DND-41 (cell line): ENCODE results near the gene SPATS2L.

Experiments
- ATAC-seq: fragments of 200-7000 bp; cut with Tn5 transposase; 3 replicates; pipeline ENCODE4 v1.9.1; 2021; ENCODE audit warnings: low read depth; ENCODE audit not compliant: insufficient read depth
- DNase-seq: peaks from one replicate; pipeline ENCODE4 v3.0.0-alpha.2; 2020
- H2AFZ ChIP-seq: 2 replicates; pipeline ENCODE4 v1.6.0; 2012; ENCODE audit warnings: low read depth, low read length
- H3K27ac ChIP-seq: 2 replicates; pipeline ENCODE4 v1.5.1; 2012; ENCODE audit warnings: low read length, inconsistent platforms
- H3K27me3 ChIP-seq: fragments of 200-600 bp; sonication (generic); 2 replicates; pipeline ENCODE4 v1.6.0; 2012; ENCODE audit warnings: low read length, mild to moderate bottlenecking, inconsistent platforms; ENCODE audit not compliant: insufficient read depth, poor library complexity
- H3K36me3 ChIP-seq: 2 replicates; pipeline ENCODE4 v1.5.1; 2012; ENCODE audit warnings: low read length, inconsistent platforms; ENCODE audit not compliant: insufficient read depth
- H3K4me1 ChIP-seq: 2 replicates; pipeline ENCODE4 v1.5.1; 2012; ENCODE audit warnings: mild to moderate bottlenecking, low read length; ENCODE audit not compliant: insufficient read depth
- H3K4me2 ChIP-seq: 2 replicates; pipeline ENCODE4 v1.6.0; 2012; ENCODE audit warnings: mild to moderate bottlenecking, moderate library complexity, low read length, inconsistent platforms; ENCODE audit not compliant: insufficient read depth
- H3K4me3 ChIP-seq, 2 experiments: fragments of 200-600 bp in 1 of 2; shearing (Covaris generic) in 1 of 2; 2 replicates each; pipeline ENCODE4 v1.5.1; 2012 to 2016; ENCODE audit warnings: inconsistent platforms in 2 of 2, low read length in 2 of 2, mild to moderate bottlenecking in 2 of 2, low read depth in 1 of 2, moderate library complexity in 1 of 2
- H3K79me2 ChIP-seq: 2 replicates; pipeline ENCODE4 v1.6.0; 2012; ENCODE audit warnings: low read length, inconsistent platforms; ENCODE audit not compliant: insufficient read depth
- H3K9ac ChIP-seq: 2 replicates; pipeline ENCODE4 v1.6.0; 2012; ENCODE audit warnings: low read depth, mild to moderate bottlenecking, inconsistent platforms, low read length, moderate library complexity
- H3K9me3 ChIP-seq: 2 replicates; pipeline ENCODE4 v1.5.1; 2012; ENCODE audit warnings: low read length, moderate library complexity, mild to moderate bottlenecking, inconsistent platforms; ENCODE audit not compliant: insufficient read depth, severe bottlenecking
- H4K20me1 ChIP-seq: 2 replicates; pipeline ENCODE4 v1.6.0; 2012; ENCODE audit warnings: low read length; ENCODE audit not compliant: insufficient read depth
- CTCF ChIP-seq: IDR thresholded peaks from 2 replicates; pipeline ENCODE4 v1.5.1; 2012; ENCODE audit warnings: borderline replicate concordance, low read length, moderate library complexity, mild to moderate bottlenecking; ENCODE audit not compliant: poor library complexity, severe bottlenecking; ENCODE audit errors: extremely low read depth
- EZH2 ChIP-seq: IDR thresholded peaks from 3 replicates; pipeline ENCODE4 v1.6.1; 2012; ENCODE audit warnings: borderline replicate concordance, low read depth, mild to moderate bottlenecking, moderate library complexity, low read length, inconsistent platforms; ENCODE audit not compliant: severe bottlenecking

SPATS2L gene

GRCh38 chr2:200471928-200472645 is 165.6 kb downstream of the SPATS2L start:
- DNase-seq (no peak), ATAC-seq (no peak)
- Histone ChIP-seq H3K4me2 (no peak overlapping the region), H3K36me3 (no peaks in the 10 kb centered on the region), H3K79me2 (no peaks in the 10 kb centered on the region), H3K4me1 (no peaks in the 10 kb centered on the region), H4K20me1 (no peaks in the 10 kb centered on the region), H2AFZ (no peak overlapping the region), H3K27ac (no peak overlapping the region), H3K9me3 (no peaks in the 10 kb centered on the region), H3K4me3 (no peak overlapping the region), H3K9ac (no peak overlapping the region), H3K27me3 (peaks cover 4% of the 10 kb centered on the region)
- TF ChIP-seq CTCF (no peak), EZH2 (no peak)

DNA sequence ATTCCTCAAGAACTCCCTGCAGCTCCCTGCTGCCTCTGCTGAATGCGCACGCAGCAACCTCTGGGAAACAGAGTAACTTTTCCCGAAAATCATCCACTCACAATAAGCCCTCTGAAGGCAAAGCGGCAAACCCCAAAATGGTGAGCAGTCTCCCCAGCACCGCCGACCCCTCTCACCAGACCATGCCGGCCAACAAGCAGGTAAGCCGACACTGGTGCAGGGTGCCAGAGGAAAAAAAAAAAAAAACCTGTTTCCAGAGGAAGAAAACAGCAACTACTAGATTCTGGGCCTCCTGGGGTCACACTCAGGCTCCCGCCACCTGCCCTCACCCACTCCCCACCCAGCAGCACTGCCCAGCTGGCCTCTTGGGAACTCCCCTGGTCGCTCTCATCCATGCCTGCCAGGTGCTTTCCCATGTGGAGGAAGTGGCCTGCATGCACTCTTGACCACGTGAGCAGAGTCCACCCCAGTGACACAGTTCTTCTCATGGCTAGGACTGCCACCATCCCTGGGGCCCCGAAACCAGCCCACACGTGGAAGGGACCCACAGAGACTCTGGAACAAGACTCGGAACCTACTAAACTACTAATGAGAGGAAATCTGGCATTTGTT is 166.5 kb downstream of the SPATS2L start:
- DNase-seq (no peak), ATAC-seq (no peak)
- Histone ChIP-seq H3K36me3 (no peaks in the 10 kb centered on the region), H2AFZ (no peak overlapping the region), H3K9me3 (no peaks in the 10 kb centered on the region), H3K27ac (no peak overlapping the region), H3K79me2 (no peaks in the 10 kb centered on the region), H3K9ac (no peak overlapping the region), H3K4me3 (no peak overlapping the region), H4K20me1 (no peaks in the 10 kb centered on the region), H3K27me3 (peaks cover 4% of the 10 kb centered on the region), H3K4me2 (no peak overlapping the region), H3K4me1 (no peaks in the 10 kb centered on the region)
- TF ChIP-seq EZH2 (no peak), CTCF (no peak)

DNA sequence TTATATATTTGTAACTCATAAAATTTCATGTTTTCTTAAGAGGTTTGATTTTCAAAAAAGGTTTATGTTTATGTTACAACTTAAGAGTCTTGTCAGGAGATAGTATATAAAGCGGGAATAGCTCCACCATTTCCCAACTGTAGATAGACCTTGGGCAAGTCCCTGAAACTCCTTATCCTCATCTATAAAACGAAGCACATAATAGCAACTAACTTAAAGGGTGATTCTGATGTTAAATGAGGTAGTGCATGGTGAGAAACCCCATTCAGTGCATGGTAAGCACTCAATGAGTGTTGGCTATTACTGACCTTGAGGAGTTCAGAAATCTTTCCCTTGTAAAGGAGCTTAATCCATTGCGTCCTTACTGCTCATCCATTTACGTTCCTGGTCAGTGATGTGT is 169.3 kb downstream of the SPATS2L start:
- Histone ChIP-seq H3K9ac (no peak overlapping the region), H3K27ac (no peak overlapping the region), H3K9me3 (no peaks in the 10 kb centered on the region), H3K79me2 (no peaks in the 10 kb centered on the region), H4K20me1 (no peaks in the 10 kb centered on the region), H3K4me1 (no peaks in the 10 kb centered on the region), H3K4me2 (no peak overlapping the region), H3K36me3 (no peaks in the 10 kb centered on the region), H3K4me3 (no peak overlapping the region), H2AFZ (no peak overlapping the region), H3K27me3 (peaks cover 4% of the 10 kb centered on the region)
- no peak for DNase-seq
- no peak for ATAC-seq
- no peak for TF ChIP-seq EZH2
- no peak for TF ChIP-seq CTCF
